Thyroid gland (tissue), 4 donors: ENCODE data around the gene AMOTL2.

Experiments
- POLR2A ChIP-seq, 2 donors: fragments of 450-650 bp; IDR thresholded peaks; one replicate each; pipeline ENCODE4 v1.6.1; 2017; ENCODE audit warnings: antibody characterized with exemption in 2 of 2, mild to moderate bottlenecking in 2 of 2, moderate library complexity in 1 of 2
- TF ChIP-seq, protein P1 (sequence below), 6 experiments: fragments of 200-600 bp in 3 of 6; fragments of 450-650 bp in 3 of 6; sonication (generic) in 3 of 6; IDR thresholded peaks; one replicate each; pipeline ENCODE4 v1.5.1; 2016 to 2019; ENCODE audit warnings: antibody characterized with exemption in 6 of 6, mild to moderate bottlenecking in 2 of 6, inconsistent platforms in 1 of 6, moderate library complexity in 1 of 6

DNA sequence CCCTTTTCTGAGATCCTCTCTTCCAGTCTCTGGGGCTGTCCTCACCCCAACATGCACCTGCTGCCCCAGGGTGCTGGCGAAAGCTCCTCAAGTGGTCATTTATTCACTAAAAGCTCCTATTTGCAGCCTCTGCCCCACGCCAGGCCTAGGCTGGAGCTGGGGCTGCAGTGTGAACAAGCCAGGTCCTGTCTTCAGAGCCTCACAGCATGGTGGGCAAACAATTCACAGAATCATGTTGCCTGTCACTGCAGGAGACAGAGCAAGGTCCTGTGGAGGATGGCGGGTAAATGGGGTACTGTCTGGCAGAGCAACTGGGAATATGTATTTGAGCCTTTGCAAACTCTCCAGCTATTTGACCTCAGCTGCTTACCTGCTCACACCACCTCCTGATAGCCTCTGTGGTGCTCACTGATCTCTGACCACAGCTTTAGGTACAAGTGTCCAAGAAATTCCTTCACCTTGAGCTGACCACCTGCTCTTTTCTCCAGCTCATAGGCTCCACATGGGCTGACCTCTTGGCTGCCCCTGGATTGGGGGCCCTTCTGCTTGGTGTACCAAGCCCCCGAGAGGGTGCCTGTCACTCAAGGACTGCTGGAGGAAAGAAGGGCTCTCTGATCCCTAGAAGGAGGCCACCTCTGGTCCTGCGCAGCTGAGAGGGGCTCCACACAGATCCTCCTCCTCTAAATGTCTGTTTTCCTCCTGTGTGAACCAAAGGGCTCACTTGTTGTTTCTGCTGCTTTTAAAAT is 35.6 kb downstream of the AMOTL2 start:
- TF ChIP-seq, protein P1, sequence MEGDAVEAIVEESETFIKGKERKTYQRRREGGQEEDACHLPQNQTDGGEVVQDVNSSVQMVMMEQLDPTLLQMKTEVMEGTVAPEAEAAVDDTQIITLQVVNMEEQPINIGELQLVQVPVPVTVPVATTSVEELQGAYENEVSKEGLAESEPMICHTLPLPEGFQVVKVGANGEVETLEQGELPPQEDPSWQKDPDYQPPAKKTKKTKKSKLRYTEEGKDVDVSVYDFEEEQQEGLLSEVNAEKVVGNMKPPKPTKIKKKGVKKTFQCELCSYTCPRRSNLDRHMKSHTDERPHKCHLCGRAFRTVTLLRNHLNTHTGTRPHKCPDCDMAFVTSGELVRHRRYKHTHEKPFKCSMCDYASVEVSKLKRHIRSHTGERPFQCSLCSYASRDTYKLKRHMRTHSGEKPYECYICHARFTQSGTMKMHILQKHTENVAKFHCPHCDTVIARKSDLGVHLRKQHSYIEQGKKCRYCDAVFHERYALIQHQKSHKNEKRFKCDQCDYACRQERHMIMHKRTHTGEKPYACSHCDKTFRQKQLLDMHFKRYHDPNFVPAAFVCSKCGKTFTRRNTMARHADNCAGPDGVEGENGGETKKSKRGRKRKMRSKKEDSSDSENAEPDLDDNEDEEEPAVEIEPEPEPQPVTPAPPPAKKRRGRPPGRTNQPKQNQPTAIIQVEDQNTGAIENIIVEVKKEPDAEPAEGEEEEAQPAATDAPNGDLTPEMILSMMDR (IDR thresholded peaks at IDR 0.05) = no peak
- no peak for TF ChIP-seq POLR2A (IDR thresholded peaks at IDR 0.05)
